Measurements from ENCODE around the gene EYA2.

DNA sequence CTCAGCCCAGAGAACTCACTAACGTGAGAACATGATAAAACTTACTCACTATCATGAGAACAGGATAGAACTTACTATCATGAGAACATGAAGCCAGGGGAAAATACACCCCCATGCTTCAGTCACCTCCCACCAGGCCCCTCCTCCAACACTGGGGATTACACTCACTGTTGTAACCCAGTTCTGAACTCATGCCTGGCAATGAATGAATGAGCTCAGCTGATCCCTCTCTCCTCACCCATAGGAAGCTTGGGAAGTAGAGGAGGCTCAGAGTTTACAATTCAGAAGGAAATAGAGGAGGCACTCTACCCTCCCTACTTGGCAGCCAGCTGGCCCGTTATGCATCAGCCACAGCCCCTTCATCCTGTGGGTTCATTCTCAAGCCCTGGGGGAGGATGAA is 102.5 kb downstream of the EYA2 start:
- TF ChIP-seq CTCF (conservative IDR thresholded peaks at IDR 0.05; ENCODE audit: low read depth, low read length) (no peak), EZH2 (IDR thresholded peaks at IDR 0.05; ENCODE audit: borderline replicate concordance, low read depth, low read length, poor library complexity, severe bottlenecking) (no peak)

All from A673 (cell line).